ENCODE measurements around the gene BSN.

DNA sequence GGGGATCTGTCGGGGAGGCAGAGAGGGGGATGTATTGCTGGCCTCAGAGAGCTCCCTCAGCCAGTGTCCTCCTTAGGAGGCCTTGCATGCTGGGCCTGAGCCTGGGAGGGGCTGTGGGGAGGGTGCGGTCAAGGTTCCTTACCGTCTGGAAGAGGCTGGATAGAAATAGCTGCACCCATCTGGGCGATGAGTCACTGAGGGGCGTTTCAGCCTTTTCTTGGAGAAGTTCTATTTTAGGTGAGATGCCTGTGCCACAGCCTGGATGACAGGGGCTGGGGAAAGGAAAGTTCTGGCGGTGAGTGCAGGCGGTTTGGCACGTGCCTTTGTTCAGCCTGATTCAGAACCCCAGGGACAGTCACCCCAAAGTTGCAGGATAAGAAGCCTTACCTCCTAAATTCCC lies 84.2 kb downstream of the BSN start:
- TF ChIP-seq CTCF (IDR thresholded peaks at IDR 0.05) (no peak), EZH2 (IDR thresholded peaks at IDR 0.05; ENCODE audit: borderline replicate concordance, insufficient read depth, low read depth, low read length, poor library complexity, severe bottlenecking) (no peak)
